B cell (primary cell): ENCODE data around the gene ERICH3. TPM values are rescaled to one million over a fixed set of nuclear protein-coding genes. Genes with fewer than 3 reads are reported as not detected.

Experiments used
- ATAC-seq: fragments of 200-7000 bp; cut with Tn5 transposase; one replicate; pipeline ENCODE4 v1.10.0; 2021; ENCODE audit warnings: low read depth, mild to moderate bottlenecking, moderate number of reproducible peaks, moderate library complexity
- CTCF ChIA-PET: fragments of 350-600 bp; sonication (Branson Sonifier 250); formaldehyde crosslinking; loops from one replicate; lab custom pipeline; 2021; ENCODE audit warnings: antibody characterized with exemption, inconsistent platforms; lab: Charles Lee
- POLR2A ChIA-PET: fragments of 350-600 bp; sonication (Branson Sonifier 250); formaldehyde crosslinking; loops from one replicate; lab custom pipeline; 2021; ENCODE audit warnings: antibody characterized with exemption; lab: Charles Lee
- DNase-seq: peaks from one replicate; pipeline ENCODE4 v3.0.0; 2013
- H2AFZ ChIP-seq: 2 replicates; pipeline ENCODE4 v1.6.1; 2012; ENCODE audit warnings: mild to moderate bottlenecking, low read depth, low read length; ENCODE audit not compliant: insufficient read depth, poor library complexity, severe bottlenecking
- H3K27ac ChIP-seq, 2 donors: 1 replicate in 1 of 2; 2 replicates in 1 of 2; pipeline ENCODE4 v1.5.1; 2012 to 2013; ENCODE audit warnings: low read length in 2 of 2, mild to moderate bottlenecking in 2 of 2, moderate library complexity in 1 of 2
- H3K27me3 ChIP-seq, 4 experiments: fragments of 200-600 bp in 1 of 4; sonication (generic) in 1 of 4; replicated peaks in 1 of 4; 1 replicate in 2 of 4; 2 replicates in 2 of 4; pipeline versions ENCODE4 v1.6.1 to v1.7.0; 2013 to 2016; ENCODE audit warnings: low read length in 3 of 4, mild to moderate bottlenecking in 2 of 4, mixed read lengths in 1 of 4, moderate library complexity in 1 of 4; ENCODE audit not compliant: insufficient read depth in 4 of 4, control insufficient read depth in 3 of 4; ENCODE audit errors: control extremely low read depth in 1 of 4
- H3K36me3 ChIP-seq, 2 experiments: replicated peaks in 1 of 2; 1 replicate in 1 of 2; 2 replicates in 1 of 2; pipeline versions ENCODE4 v1.6.1 to v1.7.1; 2013; ENCODE audit warnings: low read length in 1 of 2; ENCODE audit not compliant: insufficient read depth in 2 of 2, control insufficient read depth in 1 of 2; ENCODE audit errors: control extremely low read depth in 1 of 2, extremely low read depth in 1 of 2
- H3K4me1 ChIP-seq, 2 donors: fragments of 200-600 bp in 1 of 2; sonication (generic) in 1 of 2; 1 replicate in 1 of 2; 2 replicates in 1 of 2; pipeline versions ENCODE4 v1.5.1 to v1.6.1; 2013 to 2017; ENCODE audit warnings: low read length in 2 of 2; ENCODE audit not compliant: control insufficient read depth in 2 of 2, insufficient read depth in 2 of 2
- H3K4me2 ChIP-seq: replicated peaks from 2 replicates; pipeline ENCODE3; 2012; ENCODE audit warnings: mild to moderate bottlenecking, low read depth, low read length; ENCODE audit not compliant: poor library complexity, severe bottlenecking
- H3K4me3 ChIP-seq, 5 experiments: fragments of 200-600 bp in 1 of 5; sonication (generic) in 1 of 5; 1 replicate in 3 of 5; 2 replicates in 2 of 5; pipeline versions ENCODE4 v1.5.1 to v1.7.0; 2011 to 2016; ENCODE audit warnings: low read length in 4 of 5, mild to moderate bottlenecking in 4 of 5, low read depth in 2 of 5, control low read depth in 1 of 5, moderate library complexity in 1 of 5; ENCODE audit not compliant: insufficient read depth in 1 of 5; ENCODE audit errors: control extremely low read depth in 1 of 5, extremely low read depth in 1 of 5
- H3K79me2 ChIP-seq: fragments of 200-600 bp; sonication (generic); one replicate; pipeline ENCODE4 v1.6.0; 2016; ENCODE audit warnings: low read length; ENCODE audit not compliant: control insufficient read depth, insufficient read depth
- H3K9ac ChIP-seq: fragments of 200-600 bp; sonication (generic); 2 replicates; pipeline ENCODE4 v1.6.1; 2017; ENCODE audit warnings: mild to moderate bottlenecking, low read length, moderate library complexity
- H3K9me3 ChIP-seq, 3 donors: one replicate each; pipeline versions ENCODE4 v1.6.1 to v1.7.1; 2013; ENCODE audit warnings: low read length in 2 of 3; ENCODE audit not compliant: control insufficient read depth in 2 of 3, insufficient read depth in 1 of 3; ENCODE audit errors: control extremely low read depth in 1 of 3
- H4K20me1 ChIP-seq: 2 replicates; pipeline ENCODE4 v1.6.0; 2012; ENCODE audit warnings: mild to moderate bottlenecking, low read length; ENCODE audit not compliant: insufficient read depth, control insufficient read depth, poor library complexity, severe bottlenecking
- H3K27ac Mint-ChIP-seq: one replicate; pipeline ENCODE4 v1.8.0; 2021; ENCODE audit warnings: mixed read lengths
- H3K27me3 Mint-ChIP-seq: one replicate; pipeline ENCODE4 v1.8.0; 2021; ENCODE audit warnings: mixed read lengths
- H3K4me1 Mint-ChIP-seq: one replicate; pipeline ENCODE4 v1.8.0; 2021; ENCODE audit warnings: mixed read lengths
- H3K4me3 Mint-ChIP-seq: one replicate; pipeline ENCODE4 v1.8.0; 2021; ENCODE audit warnings: mixed read lengths
- H3K9me3 Mint-ChIP-seq: one replicate; pipeline ENCODE4 v1.8.0; 2022; ENCODE audit warnings: mixed read lengths; ENCODE audit not compliant: insufficient read depth
- CTCF ChIP-seq: fragments of 200-600 bp; IDR thresholded peaks from one replicate; pipeline ENCODE4 v1.8.0; 2022; ENCODE audit warnings: antibody characterized with exemption, mild to moderate bottlenecking
- EZH2 ChIP-seq: IDR thresholded peaks from 2 replicates; pipeline ENCODE4 v1.6.1; 2012; ENCODE audit warnings: borderline replicate concordance, low read depth, mild to moderate bottlenecking, moderate library complexity, low read length; ENCODE audit not compliant: insufficient read depth, poor library complexity, severe bottlenecking
- WGBS: methylation state at CpG from one replicate; pipeline ENCODE4 v1.1.5; 2013; ENCODE audit warnings: missing lambda C conversion rate; ENCODE audit not compliant: insufficient coverage; 5-methylcytosine and 5-hydroxymethylcytosine counted together
- intact Hi-C: fragments of 100-400 bp; cut with micrococcal nuclease; formaldehyde crosslinking; loops from one replicate; pipeline ENCODE4 v1.10.0; 2022
- polyA plus RNA-seq: library from polyadenylated mRNA; depleted of rRNA; stranded (reverse); fragments of >200 nt; gene quantifications from 2 replicates; pipeline ENCODE4 v1.2.3, GENCODE V29; 2012
- total RNA-seq, 2 donors: library from RNA; stranded (reverse); fragments of 120-200 nt in 1 of 2; gene quantifications; 1 replicate in 1 of 2; 2 replicates in 1 of 2; pipeline versions ENCODE4 v1.2.3 to v1.2.4, GENCODE V29; 2013 to 2022

ERICH3 gene
- total and polyA plus RNA-seq, 2 donors (not counting 1 experiment from before 2014, with no cell fraction given), result 0.03 to 0.27 TPM

- H3K4me2 ChIP-seq, result no peak overlapping the region
- WGBS, result 86% methylated on average over 4 of the region's 4 CpGs
- H3K9ac ChIP-seq, result no peak overlapping the region
- CTCF ChIA-PET, result no interaction called here
- H3K27me3 ChIP-seq, result no peaks in the 10 kb centered on the region
- intact Hi-C loops, result no loop called here
- Mint-ChIP-seq H3K4me1 (no peaks in the 10 kb centered on the region), H3K9me3 (no peaks in the 10 kb centered on the region), H3K4me3 (no peak overlapping the region), H3K27me3 (peaks cover 16% of the 10 kb centered on the region), H3K27ac (no peak overlapping the region)
- DNase-seq, result no peak
- H2AFZ ChIP-seq, result no peak overlapping the region
- H3K4me1 ChIP-seq, result no peaks in the 10 kb centered on the region
- no peak for TF ChIP-seq CTCF
- no peak for TF ChIP-seq EZH2
- H4K20me1 ChIP-seq, result no peaks in the 10 kb centered on the region
- no peaks in the 10 kb centered on the region for H3K9me3 ChIP-seq
- no peak overlapping the region for H3K27ac ChIP-seq
- POLR2A ChIA-PET, result no interaction called here
- no peak overlapping the region for H3K4me3 ChIP-seq
- no peaks in the 10 kb centered on the region for H3K79me2 ChIP-seq
- H3K36me3 ChIP-seq, result no peaks in the 10 kb centered on the region
- ATAC-seq, result no peak
These were observed 145.5 kb downstream of the ERICH3 start for GRCh38 chr1:74528123-74528522.

- no peak for DNase-seq
- Histone ChIP-seq H4K20me1 (no peaks in the 10 kb centered on the region), H3K27me3 (no peaks in the 10 kb centered on the region), H3K36me3 (no peaks in the 10 kb centered on the region), H3K9ac (no peak overlapping the region), H3K4me3 (no peak overlapping the region), H3K79me2 (no peaks in the 10 kb centered on the region), H3K27ac (no peak overlapping the region), H2AFZ (no peak overlapping the region), H3K4me1 (no peaks in the 10 kb centered on the region), H3K4me2 (no peak overlapping the region), H3K9me3 (no peaks in the 10 kb centered on the region)
- no peak for TF ChIP-seq CTCF
- no peak for TF ChIP-seq EZH2
- ATAC-seq, result no peak
- intact Hi-C loops, result no loop called here
- Mint-ChIP-seq H3K27me3 (peaks cover 18% of the 10 kb centered on the region), H3K9me3 (no peaks in the 10 kb centered on the region), H3K27ac (no peak overlapping the region), H3K4me1 (no peaks in the 10 kb centered on the region), H3K4me3 (no peak overlapping the region)
- ChIA-PET CTCF (no interaction called here), POLR2A (no interaction called here)
- WGBS, result no CpG with 5 or more reads among the region's 2 CpGs
These were observed 146.9 kb downstream of the ERICH3 start for GRCh38 chr1:74526708-74527107.
